GM18508 (cell line): ENCODE results near the gene RHPN2.
"Not testable (repeated sequence)": the region's sequence is repeated elsewhere in the genome, so short reads cannot be mapped to it uniquely, and the experiment has no call there.

ENCODE experiments used
- ATAC-seq: cut with Tn5 transposase; IDR thresholded peaks from one replicate; pipeline ENCODE4 v1.9.1; 2021; ENCODE audit warnings: moderate number of reproducible peaks; ENCODE audit not compliant: insufficient read depth, unreplicated experiment

RHPN2 gene

DNA sequence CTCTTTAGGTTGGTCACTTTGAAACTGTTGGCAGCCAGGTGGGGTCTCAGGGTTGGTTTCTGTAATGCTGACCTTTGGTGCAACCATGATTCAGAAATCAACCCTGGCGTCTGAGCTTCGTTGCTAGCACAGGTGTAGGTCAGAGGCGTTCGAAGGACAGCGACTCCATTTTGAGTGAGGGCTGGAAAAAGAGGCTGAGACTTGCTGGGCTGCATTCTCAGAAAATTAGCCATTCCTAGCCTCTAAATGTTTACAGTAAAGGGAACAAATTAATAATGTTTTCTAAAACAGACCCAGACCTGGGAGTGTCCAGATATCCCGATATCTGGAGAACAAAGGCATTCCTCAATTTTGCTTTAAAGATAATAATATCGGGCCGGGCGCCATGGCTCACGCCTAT is 29.2 kb downstream of the RHPN2 start:
- ATAC-seq, result no peak

DNA sequence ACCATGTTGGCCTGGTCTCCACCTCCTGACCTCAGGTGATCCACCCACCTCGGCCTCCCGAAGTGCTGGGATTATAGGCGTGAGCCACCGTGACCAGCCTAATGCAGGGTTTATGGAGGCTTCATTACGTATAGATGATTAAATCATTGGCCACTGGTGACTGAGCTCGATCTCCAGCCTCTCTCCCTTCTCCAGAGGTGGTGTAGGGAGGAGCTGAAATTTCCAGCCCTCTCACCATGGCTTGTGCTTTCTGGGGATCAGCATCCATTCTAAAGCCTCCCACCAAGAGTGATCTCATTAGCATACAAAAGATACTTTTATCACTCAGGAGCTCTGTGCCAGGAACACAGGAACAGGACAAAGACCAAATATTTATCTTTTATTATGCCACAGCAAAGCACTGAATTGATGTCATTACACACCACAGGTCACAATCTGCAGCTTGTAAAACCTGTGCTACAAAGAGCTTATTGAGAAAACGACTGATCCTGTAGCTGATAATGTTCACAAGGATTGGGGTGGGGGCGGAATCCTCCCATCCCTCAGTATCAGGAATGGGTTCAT is 32.4 kb downstream of the RHPN2 start:
- no peak for ATAC-seq

DNA sequence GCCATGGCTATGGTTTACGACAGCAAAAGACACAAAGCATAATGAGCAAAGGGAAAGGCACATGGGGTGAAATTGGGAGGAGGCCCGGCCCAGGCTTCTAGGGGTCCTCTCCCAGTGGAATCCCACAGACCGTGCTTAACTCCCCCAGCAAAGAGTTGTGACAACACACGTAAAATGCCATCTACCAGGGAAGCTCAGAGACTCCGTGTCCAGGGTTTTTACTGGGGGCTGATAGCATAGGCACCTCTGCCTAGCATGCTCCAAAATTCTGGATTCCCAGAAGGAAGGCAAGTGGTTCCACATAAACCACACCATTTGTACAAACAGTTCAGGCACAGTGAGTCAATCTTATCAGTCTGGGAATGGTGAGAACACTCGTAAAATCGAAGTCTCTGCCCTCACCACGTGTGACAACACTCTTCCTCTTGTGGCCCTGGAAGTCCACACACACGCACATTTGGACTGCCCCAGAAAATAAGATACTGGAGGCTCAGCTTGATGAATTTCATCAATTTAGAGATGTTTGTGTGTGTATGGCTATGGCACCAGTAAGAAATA is 34.9 kb downstream of the RHPN2 start:
- ATAC-seq, result no peak

DNA sequence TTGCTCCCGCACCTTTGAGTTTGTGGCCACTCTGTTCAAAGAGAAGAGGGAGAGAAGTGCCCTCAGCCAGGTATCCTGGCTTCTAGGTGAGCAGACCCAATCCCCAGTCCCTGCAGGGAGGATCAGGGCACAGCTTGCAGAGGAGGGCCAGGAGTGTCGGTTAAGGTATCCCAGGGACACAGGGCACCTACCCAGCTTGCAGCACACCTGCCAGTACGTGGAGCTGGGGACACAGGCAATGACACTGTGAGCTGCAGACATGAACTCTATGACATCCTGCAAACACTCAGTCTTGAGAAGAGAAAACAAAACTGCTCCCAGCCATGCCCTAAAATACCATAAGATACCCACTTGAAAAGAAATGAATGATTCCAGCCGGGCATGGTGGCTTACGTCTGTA is 38.1 kb downstream of the RHPN2 start:
- ATAC-seq, result not testable (repeated sequence)

DNA sequence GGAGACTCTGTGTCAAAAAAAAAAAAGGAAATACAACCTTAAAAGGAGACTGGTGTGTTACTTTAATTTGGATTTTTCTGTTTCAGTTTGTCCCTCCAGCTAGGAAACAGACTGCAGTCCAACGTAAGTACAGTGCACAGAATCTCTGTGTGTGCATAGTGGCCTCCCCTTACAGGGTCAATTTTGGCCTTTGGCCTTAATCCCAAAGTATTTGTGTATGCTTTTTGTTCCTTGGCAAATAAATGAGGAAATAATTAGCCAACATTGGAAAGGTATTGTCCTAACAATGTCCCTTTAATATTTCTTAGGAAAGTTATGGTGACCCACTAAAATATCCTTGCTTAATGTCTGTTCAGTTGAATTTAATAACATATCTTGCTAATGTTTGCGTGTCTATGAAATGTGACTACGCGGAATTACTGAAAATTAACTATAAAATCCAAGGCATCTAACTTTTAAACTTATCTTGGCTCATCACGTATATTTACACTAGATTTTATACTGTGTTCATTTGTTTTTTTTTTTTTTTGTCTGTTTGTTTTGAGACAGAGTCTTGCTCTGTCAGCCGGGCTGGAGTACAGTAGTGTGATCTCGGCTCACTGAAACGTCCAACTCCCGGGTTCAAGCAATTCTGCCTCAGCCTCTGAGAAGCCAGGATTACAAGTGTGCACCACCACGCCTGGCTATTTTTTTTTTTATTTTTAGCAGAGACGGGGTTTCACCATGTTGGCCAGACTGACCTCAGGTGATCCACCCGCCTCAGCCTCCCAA is 39.0 kb downstream of the RHPN2 start:
- ATAC-seq, result not testable (repeated sequence)

DNA sequence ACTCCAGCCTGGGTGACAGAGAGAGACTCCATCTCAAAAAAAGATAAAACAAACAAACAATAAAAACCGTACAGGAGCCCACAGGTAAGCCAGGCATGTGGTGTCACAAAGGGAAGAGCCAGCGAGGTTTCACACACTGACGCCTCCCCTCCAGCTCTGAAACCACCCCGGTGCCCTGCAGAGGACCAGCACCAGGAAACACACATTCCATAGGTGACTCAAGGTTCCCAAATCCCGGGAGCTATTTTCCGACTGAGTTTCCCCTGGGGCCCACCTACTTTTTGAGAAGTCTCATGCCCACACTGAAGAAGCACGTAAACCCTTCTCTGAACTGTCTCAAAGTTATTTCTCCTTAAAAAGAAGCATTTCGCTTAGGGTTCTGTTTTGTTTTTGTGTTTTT is 40.3 kb downstream of the RHPN2 start:
- ATAC-seq, result no peak

DNA sequence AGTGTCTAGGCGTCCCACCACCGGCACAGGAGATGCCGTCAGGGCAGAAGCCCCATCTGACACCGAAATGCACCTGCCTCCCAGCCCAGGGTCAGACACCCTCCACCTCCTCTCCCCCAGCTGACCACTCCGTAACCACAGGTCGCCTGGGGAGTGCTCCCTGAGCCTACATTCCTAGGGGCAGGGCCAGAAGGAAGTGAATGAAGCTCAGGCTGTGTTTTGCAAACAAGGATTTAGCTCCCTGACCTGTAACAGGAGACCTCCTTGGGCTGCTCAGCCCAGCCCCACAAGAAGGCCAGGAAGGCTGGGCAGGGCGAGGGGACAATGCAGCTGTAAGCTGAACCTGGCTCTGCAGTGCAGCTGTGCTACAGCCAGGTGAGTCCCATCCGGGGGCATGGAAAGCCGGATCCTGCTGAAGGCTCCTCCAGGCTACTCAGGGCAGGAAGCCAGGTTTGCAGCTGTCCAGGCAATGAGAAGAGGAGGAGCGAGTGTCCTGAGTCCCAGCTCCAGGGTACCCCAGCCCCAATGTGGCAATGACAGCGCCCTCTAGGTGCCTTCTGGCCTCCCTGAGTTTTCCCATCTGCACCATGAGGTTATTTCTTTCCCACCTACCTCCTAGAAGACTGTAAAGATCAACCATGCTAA is 42.1 kb downstream of the RHPN2 start:
- no peak for ATAC-seq

DNA sequence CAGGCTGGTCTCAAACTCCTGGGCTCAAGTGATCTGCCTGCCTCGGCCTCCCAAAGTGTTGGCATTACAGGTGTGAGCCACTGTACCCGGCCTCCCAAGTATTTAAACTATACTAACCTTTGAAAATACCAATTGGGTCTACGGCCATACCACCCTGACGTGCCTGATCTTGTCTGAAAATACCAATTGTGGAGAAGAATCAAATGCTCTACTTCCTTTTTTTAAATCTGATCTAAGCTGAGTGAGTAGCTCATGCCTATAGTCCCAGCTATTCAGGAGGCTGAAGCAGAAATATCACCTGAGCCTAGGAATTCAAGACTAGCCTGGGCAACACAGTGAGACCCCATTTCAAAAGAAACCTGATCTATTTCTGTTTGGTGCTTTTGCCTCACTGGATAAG is 53.8 kb downstream of the RHPN2 start:
- ATAC-seq, result not testable (repeated sequence)

DNA sequence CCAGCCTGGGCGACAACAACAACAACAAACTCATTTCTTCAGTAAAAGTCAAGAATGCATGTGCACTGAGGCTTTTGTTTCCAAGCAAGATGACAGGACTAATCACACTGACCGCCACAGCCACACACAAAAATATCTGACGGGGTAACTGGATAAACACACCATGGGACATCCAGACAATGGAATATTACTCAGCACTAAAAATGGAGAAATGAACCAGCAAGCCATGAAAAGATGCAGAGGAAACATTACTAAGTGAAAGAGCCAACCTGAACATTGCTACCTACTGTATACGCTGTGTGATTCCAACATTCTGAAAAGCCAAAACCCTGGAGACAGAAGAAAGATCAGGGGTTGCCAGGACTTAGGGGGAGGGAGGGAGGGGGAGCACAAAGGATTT is 56.0 kb downstream of the RHPN2 start:
- ATAC-seq, result no peak

DNA sequence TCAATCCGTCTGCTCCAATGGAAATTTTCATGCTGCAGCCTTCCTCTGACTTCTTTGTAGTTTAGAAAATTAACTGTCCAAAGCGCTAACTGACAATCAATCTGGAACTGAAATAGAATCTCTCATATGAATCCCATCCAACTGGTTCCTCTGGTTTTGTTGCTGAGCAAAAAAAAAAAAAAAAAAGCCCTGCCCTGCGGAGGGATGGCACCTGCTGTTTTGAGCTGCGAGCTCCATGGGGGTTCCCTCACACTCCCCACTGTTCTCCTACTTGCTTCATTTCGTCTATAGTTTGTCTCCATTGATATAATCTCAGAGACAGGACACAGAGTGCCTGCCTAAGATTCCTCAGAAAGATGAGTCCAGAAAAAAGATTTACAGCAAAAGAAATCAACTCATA is 59.2 kb downstream of the RHPN2 start:
- ATAC-seq, result no peak

DNA sequence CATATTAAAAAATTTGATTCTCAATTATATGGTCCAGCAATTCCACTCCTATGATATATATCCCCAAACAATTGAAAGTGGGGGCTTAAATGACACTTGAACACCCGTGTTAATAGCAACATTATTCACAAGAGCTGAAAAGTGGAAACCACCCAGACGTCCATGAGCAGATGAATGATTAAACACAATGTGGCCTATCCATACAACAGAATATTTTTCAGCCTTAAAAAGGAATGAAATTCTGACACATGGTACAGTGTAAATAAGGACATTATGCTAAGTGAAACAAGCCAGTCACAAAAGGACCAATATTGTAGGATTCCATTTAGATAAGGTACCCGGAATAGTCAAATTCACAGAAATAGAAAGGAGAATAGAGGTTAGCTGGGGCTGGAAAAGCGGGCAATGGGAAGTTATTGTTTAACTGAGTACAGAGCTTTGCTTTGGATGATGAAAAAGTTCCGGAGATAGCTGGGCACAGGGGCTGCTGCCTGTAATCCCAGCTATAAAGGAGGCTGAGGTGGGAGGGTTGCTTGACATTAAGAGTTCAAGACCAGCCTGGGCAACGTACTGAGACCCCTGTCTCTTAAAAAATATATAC is 61.2 kb downstream of the RHPN2 start:
- ATAC-seq, result not testable (repeated sequence)

DNA sequence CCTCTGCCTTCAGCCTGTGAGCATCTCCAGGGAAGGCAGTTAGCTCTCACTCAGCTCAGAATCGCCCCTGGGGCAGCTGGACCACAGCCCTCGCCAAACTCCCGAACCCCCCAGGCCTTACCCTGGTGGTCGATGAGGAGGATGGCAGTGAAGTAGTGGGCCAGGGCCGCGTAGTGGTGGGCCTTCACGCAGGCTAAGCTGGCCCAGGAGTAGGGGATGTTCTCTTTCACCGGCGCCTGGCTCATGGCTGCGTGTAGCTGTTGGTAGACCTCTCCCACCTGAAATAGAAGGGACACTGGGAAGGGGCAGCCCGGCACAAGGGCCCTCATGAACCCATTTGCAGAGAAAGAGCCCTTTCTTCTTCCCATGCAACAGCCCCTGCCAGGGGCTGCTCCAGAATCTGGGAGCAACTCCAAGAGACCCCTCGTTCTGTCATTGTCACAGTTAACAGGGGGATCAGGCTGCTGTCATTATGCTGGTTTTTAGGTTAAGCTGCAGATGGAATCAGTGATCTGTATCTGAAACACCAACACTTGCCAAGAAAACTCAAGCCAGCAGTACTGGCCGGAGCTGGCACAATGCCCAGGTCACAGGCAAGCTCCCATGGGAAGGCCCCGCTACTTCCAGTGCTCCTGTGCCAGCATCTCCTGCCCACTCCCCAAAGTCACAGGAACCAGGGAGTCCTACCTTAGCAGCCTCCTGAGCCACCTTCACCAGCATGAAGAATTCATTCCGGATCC is 62.4 kb downstream of the RHPN2 start:
- ATAC-seq, result not testable (repeated sequence)

DNA sequence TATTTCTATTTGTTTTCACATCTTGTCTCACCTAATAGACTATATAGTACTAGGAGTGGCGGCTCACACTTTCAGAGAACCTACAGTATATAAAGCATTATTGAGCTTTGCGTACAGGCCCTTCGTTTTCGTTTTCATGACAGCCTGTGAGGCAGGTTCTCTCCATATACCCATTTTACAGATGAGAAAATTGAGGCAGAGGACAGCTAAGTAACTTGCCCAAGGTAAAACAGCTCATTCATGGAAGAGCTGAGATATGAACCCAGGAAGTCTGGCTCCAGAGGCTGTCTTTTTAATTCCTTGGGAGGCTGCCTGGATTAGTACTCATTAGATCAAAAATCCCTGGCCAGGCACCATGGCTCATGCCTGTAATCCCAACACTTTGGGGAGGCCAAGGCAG is 63.8 kb downstream of the RHPN2 start:
- no peak for ATAC-seq

DNA sequence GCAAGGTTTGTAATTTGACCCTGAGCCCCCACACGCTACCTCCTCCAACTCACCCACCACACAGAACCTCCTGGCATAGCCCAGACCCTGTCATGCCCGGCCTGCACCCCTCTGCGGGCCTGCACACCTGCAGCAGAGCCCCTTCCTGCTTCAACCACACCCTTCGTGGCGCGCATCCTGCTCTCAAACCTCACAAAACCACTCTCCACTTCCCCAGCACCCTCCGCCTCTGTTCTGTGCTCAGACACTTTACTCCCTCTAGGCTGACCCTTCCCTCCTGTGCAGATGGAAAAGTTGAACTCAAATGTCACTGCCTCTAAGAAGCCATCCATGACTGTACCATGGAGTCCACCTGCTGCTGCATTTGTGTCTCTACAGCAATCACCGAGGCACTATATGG is 64.2 kb downstream of the RHPN2 start:
- ATAC-seq, result no peak

DNA sequence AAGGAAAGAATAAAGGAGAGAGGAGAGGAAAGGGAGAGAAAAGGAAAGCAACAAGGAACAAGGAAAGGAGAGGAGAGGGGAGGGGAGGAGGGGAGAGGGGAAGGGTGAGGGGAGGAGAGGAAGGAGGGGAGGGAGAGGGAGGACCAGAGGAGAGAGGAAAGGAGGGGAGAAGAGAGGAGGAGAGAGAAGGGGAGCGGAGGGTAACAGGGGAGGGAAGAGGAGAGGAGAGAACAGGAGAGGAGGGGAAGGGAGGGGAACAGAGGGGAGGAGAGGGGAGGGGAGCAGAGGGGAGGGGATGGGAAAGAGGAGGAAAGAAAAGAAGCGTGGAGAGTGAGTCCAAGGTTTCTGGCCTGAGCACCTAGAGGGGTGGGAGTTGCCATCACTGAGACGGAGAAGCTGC is 66.0 kb downstream of the RHPN2 start:
- ATAC-seq, result no peak

DNA sequence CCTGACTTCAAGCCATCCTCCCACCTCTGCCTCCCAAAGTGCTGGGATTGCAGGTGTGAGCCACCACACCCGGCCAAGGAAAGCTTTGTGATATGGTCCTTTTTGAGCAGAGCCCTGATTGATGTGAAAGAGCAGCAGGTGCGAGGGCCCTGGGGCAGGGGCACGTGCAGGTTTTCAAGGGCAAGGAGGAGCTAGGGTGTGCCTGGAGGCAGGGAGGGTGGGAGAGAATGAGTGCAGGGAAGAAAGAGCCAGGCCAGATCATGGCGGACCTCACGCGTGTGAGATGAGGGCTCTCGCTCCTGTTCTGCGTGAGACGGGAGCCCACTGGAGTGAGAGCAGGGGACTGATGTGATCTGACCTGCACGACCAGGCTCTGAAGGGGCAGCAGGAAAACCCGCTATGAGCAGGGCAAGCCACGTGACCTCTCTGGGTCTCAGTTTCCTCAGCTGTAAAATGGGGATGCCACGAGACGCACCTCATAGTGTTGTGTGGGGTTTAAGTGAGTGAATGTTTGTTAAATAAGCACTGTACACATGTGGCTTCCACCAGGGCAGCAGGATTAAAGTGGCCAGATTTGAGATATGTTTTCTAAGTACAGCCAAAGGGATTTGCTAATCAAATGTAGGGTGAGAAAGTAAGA is 66.9 kb downstream of the RHPN2 start:
- no peak for ATAC-seq

DNA sequence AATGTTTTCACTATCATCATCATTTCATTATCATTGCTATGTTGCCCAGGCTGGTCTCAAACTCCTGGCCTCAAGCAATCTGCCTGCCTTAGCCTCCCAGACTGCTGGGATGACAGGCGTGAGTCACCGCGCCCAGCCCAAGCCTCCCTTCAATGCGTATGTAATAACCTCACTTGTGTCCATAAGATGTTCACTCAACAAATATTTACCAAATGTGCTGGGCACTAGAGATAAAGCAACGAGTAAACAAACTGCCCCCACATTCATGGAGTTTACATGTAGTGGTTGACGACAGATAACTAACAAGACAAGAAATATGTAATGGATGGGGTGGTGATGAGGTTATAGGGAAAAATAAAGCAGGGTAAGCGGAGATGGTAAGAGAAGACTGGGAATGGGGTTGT is 67.6 kb downstream of the RHPN2 start:
- not testable (repeated sequence) for ATAC-seq

DNA sequence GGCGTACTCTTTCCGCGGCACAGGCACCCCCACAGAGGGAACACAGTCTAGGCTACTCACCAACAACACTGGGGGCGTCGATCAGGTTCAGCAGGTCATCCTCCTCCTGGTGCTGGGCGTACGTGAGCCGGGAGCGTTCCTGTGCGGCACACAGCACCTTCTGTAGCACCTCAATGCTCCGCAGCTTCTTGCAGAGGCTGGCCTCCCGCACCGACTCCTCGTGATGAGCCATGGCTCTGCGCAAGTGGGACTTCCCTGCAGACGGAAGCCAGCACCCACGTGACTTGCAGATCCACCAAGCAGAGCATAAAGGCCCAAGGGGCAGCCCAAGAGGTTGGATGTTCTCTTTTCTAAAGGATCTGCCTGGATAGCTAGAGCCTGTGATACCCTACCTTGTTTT is 68.7 kb downstream of the RHPN2 start:
- not testable (repeated sequence) for ATAC-seq

DNA sequence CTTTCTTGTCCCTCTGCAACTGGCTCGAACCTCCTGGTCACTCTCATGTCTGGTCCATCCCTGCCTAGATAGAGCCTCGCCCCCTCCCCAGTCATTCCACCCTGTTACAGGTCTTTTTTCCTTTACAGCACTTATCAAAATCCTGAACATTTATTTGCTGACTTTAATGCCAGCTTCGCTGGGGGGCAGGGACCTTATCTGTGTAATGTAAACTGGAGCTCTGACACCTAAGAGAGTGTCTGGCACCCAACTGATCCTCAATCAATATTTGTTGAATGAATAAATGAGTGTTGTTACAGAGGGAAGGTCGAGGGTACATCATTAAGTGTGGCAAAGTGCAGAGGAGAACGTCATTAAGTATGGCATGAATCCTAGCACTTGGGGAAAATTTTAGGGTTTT is 76.0 kb downstream of the RHPN2 start:
- ATAC-seq, result no peak

DNA sequence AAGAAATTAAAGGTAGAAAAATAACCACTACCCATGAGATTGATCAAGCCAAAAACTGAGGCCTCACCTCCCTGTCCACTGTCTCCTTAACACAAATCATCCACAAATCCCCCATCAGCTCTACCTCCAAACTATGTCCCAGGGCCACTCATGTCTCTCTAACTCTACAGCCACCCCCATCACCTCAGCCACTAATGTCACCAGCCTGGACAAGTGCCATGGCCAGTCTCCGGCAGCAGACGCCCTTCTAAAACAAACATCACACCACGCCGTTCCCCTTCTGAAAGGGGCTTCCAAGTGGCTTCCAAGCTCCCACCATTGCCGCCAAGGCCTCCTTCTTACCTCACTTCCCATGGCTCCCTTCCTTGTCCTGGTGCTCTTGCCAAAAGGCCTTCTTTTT is 76.4 kb downstream of the RHPN2 start:
- not testable (repeated sequence) for ATAC-seq
